UCSD-AML1 (cell line): Measurements from ENCODE around the gene RASEF.
"Not testable (repeated sequence)": the region's sequence is repeated elsewhere in the genome, so short reads cannot be mapped to it uniquely, and the experiment has no call there.

Experiments used
- DNase-seq: peaks from one replicate; lab custom pipeline; 2025; ENCODE audit not compliant: unreplicated experiment; lab: John Stamatoyannopoulos, UW

RASEF gene

DNA sequence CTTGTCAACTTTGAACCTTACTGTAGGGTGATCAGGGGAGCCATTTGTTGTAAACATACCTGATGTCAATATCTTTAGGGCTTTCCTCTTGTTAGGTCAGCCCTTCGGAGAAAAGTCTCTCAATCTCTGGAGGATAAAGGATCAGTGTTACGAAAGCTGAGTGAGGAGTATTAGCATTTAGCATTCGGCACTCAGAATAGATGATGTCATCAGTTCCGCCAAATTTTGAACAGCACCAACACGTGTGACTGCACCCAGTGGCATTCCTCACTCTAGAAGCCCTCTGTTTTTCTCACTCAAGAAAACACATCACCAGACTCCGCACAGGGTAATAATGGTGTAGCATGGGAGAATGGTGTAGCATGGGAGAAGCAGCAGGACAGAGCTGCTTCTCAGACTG is 87.8 kb downstream of the RASEF start:
- no peak for DNase-seq

DNA sequence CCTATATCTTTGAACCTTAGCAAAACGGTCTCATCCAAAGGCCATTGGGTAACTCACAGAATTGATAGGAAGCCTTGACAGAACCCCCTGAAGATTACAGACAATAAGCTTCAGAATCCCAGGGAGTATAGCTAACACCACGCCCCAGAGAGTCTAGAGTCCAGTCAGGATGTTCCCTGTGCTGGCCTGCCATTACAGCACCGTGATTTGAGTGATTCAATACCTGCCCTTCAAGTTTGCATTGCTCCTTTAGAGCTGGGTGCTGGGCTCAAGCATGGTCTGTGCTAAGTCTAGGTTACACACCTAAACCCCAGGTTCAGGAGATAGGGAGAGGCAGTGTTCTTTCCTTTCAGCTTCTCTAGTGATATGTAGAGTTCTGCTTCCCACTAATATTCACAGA is 90.5 kb downstream of the RASEF start:
- no peak for DNase-seq

DNA sequence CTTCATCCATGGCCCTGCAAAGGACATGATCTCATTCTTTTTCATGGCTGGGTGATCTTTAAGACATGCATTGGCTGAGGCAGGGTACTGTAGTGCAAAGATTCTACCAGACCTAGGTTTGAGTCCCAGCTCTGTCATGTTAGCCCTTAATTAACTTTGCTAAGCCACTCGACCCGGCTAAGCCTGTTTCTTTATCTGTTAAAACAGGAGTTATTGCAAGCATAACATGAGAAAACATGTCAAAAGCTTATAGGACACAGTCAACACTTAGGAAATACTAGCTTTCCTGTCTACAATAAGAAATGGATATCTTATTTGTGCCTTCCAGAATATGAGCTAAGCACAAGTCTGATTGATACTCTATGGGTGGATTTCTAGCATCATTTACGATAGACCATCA is 92.6 kb downstream of the RASEF start:
- DNase-seq: no peak

DNA sequence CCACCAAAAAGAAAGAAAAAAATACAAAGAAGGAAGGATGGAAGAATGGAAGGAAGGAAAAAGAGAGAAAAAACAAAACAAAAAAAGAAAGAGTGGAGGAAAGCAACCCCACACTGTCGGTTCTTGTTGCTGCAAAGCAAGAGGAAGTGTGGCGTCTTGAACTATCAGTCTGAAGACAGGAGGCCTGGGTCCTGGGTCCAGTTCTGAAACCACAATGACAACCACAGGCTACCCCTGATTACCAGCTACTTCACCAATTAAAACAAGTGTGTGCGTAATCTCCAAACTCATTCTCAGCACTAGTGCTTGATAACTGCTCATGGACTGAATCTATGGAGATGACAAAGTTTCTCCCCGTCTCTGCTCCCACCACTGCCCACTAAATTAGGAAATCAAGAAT is 93.7 kb downstream of the RASEF start:
- DNase-seq: no peak

DNA sequence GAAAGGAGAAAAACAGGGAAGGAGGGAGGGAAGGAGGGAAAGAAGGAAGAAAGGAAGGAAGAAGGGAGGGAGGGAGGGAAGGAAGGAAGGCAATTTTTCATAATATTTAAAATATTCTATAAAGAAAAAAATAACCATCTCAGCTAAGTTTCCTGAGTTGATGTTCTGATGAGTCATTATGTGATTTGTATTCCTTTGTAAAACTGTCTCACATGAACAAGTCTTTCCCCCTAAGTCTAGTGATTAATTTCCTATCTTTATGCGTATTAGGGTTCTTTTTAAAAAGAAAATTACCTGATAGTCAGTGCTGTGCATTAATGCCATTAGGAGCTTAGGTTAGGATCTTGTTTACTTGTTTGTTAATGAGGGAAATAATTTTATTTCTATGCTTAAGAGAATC is 94.1 kb downstream of the RASEF start:
- DNase-seq: no peak

DNA sequence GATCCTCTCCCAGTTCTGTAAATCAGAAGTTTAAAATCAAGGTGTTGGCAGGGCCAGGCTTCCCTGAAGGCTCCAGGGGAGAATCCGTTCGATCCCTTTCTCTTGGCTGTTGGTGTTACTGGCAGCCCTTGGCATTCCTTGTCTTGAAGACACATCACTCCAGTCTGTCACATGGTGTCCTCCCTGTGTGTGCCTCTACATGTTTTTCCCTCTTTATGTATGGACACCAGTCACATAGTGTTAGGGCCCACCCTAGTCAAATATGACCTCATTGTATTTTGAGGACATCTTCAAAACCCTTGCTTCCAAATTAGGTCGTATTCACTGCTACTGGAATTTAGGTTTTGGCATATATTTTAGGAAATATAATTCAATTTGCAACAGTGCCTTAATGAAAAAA is 94.6 kb downstream of the RASEF start:
- DNase-seq: no peak

DNA sequence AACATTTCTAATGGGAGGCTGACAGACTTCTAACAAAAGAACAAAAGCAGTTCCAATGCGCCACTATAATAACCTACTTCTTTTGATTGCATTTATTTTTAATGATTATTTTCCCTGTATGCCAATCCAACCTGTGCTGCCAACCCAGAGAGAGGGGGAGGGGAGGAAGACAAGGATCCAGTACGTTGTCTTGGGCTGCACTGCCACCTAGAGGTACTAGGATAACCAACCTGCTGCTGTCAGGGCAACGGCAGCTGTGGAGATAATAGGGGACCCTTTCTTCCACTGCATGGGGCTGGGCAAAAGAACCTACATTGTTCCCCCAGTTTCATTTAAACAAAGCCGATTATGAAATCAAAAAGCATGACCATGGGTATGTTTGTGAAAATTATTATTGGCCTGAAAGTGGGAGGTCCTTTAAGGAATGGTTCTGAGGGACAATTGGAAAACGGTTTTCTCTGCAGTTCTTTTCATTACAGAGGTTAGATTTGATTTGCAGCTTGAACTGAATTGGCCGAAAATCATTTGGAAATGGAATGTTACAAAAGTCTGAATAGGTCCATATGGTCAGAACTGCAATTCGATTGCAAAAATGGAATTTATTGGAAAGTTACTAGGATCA is 101.3 kb downstream of the RASEF start:
- peak; percentile 54 for DNase-seq

DNA sequence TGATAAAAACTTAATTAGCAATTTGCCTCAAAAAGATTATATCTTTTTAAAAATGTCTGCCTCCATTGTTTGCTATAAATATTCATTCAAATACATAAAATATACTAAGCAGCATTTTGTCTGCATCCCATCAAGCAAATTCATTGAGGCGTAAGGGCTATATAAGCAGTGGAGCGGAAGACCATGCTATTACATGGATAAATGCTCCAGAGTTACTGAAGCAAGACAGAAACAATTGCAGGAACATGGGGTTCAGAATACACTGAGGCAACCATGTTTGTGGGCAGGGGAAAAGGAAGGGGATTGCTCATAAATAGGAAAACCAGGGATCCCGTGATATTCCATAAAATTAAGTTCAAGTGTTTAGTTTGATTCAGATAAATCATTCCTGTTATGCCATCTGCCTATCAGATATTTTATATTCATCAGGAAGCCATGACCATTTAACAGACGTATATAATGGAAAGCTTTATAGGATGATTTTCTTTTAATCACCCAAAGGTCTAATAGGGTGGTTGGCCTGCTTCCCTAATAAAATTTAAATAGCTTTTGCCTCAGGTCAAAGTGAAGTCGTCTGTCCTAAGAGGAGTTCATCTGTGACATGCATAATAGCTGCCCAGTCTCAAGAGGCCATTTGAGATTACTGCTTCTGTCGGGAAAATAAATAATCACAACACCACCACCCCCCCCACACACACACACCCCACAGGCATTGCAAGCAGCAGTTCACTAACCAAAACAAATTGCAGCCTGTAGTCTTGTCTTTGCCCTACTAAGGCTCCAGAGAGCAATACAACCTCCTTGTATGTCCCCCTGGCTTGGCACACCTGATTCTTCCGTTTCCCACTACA is 105.2 kb downstream of the RASEF start:
- DNase-seq: no peak

DNA sequence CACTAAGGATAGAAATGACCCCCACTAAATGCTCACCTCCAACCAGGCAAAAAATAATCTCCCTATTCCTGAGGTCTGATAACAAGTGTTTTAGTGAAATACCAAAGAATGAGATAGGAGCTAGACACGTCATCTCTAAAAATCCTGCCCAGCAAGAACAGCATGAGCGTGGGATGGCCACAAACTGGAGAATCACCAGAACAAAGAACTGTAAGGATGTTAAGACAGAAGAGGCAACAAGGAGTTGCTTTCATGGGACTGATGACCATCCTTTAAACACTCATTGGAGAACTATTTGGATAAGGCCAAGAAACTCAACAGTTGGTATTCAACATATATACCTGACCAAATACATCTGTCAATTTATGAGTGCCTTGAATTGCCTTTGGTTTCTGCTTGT is 113.7 kb downstream of the RASEF start:
- no peak for DNase-seq

DNA sequence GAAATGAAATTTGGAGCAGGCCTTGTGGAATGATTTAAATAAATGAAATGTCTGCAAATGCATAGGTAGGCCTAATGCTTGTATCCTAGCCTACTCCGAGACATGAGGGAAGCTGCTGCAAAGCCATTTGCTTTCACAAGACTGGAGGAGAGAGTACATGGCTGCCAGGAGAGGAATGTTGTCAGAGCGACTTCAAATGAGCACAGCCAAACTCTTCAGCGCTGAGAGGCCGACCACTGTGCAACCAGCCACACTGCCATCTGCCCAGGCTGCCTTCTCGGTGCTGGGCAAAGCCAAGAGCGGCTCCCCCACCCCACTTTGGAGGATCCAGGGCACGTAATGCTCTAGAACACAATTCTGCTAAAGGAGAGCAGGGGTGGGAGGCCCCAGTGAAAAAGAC is 122.6 kb downstream of the RASEF start:
- no peak for DNase-seq

DNA sequence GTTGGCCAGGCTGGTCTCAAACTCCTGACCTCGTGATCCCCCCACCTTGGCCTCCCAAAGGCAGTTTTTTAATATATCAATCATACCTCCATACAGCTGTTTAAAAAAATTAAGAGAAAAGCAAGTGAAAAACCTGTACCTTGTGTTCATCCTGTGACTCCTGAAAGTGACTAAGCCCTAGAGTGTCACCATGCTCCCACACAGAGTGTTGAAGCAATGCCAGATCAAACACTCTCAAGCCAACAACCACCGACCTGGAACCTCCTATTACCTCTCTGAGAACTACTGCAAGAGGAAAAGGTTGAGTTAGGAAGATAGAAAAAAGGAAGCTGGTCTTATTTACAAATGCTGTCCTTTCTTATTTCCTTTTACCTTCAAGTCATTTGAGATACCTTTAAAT is 123.5 kb downstream of the RASEF start:
- DNase-seq: no peak

DNA sequence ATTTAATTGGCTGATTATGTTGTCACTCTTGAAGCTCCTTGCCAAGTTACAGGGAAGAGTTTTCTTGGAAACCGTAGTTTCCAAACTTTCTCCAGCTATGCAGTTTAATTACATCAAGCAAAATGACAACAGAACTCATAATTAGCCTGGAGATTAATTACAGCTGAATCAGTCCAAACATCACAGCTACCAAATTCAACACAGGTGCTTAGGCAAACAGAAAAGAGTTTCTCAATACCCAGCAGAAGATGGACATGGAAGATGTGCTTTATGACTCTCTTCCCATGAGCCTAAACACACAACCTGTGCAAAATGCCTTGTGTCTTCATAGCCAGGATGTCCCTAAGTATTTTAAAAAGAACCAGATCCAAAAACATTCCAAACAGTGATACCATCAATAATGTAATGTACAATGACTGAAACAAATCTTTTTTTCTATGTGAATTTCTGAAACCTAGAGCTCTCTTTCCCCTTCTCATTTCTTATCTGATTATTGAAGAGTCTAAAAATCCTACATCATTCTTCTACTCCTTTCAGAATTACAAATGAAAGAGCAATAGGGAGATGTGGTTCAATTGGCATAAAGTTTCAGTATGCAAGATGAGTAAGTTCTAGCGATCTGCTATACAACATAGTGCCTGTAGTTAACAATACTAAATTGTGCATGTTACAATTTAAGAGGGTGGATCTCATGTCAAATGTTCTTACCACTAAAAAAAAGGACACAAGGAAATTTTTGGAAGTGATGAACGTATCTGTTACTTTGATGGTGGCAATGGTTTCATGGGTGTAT is 124.3 kb downstream of the RASEF start:
- DNase-seq: no peak

DNA sequence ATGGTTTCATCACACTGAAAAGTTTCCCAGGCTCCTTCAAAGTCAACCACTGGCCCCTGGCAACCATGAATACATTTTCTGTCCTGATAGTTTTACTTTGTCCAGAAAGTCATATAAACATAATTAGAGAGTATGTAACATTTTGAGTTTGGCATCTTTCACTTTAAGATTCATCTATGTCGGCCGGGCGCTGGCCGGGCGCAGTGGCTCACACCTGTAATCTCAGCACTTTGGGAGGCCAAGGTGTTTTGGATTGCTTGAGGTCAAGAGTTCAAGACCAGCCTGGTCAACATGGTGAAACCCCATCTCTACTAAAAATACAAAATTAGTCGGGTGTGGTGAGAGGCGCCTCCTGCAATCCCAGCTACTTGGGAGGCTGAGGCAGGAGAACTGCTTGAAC is 126.4 kb downstream of the RASEF start:
- DNase-seq: not testable (repeated sequence)

DNA sequence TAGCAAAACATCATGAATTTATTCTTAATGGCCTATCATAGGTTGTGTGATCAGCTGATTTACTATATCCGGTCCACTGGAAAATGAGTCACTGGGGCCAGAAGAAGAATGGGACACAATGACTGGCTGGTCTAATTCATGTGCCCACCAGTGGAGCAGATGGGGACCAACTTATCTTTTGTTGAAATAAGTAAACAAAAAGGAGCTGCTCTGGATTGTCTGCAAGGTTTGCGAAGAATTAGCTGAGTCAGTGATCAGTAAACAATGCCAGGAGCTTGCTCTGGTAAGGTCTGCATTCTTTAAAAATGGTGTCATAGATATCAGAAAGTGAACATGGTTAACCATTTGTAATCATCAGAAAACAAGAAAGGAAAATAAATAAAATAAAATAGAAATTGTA is 128.0 kb downstream of the RASEF start:
- DNase-seq: no peak

DNA sequence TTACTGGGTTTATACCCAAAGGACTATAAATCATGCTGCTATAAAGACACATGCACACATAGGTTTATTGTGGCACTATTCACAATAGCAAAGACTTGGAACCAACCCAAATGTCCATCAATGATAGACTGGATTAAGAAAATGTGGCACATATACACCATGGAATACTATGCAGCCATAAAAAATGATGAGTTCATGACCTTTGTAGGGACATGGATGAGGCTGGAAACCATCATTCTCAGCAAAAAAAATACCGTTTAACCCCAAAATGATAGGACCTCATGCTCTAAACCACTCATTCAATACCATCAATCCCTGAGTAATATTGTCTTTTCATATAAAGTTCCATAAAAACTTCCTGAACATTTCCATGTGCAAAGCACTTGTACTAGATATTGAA is 128.9 kb downstream of the RASEF start:
- DNase-seq: not testable (repeated sequence)

DNA sequence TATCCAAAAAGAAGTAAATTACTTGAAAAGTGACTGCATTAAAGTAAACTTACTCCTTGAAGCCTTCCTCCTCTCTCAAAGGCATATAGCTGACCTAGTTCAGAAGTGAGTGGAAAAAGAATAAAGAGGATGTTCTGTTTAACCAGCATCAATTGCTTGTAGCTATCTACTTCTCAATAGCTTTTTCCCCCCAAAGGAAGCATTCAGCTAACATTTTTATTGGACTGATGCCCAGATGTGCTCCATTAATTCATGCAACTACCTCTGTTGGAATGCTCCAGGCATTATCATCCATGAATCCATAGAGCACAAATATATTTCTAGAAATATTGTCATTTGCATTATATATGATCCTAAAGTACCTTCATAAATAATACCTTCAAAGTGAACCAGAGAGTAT is 132.8 kb downstream of the RASEF start:
- DNase-seq: no peak
